Muscle of back (tissue), 11 donors: ENCODE measurements around the gene EPHB2. TPM values are rescaled to one million over a fixed set of nuclear protein-coding genes. Genes with fewer than 3 reads are reported as not detected.
"Not testable (repeated sequence)": the region's sequence is repeated elsewhere in the genome, so short reads cannot be mapped to it uniquely, and the experiment has no call there.

Experiments used
- DNase-seq, 3 donors: peaks; one replicate each; pipeline versions ENCODE4 v3.0.0 to v3.0.0-alpha.2; 2013
- polyA plus RNA-seq, 10 donors: library from polyadenylated mRNA; unstranded; fragments of 120-200 nt; gene quantifications; one replicate each; pipeline ENCODE4 v1.2.1, GENCODE V29; 2013; ENCODE audit not compliant: insufficient read length in 10 of 10

The EPHB2 gene
- polyA plus RNA-seq, 10 donors, result 15.9 to 26.2 (median 22.5) TPM

DNA sequence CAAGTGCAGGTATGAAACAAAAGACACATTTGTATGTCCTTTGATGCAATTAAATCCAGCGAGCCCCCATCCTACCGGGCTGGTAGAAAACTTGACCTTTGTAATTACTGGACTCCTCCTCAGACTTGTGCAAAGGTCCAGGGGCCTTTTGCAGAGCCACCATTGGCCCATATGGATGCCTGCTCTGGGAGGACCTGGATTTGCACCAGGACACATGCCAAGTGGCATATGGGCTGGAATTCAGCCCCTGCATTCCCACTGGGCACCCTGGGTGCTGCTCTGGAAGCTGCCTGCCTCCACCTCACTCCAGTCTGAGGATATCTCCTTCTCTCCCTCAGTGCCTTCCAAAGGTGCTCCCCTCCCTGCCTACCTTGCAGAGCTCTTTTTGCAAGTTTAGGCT lies 226.0 kb downstream of the EPHB2 start:
- no peak for DNase-seq

DNA sequence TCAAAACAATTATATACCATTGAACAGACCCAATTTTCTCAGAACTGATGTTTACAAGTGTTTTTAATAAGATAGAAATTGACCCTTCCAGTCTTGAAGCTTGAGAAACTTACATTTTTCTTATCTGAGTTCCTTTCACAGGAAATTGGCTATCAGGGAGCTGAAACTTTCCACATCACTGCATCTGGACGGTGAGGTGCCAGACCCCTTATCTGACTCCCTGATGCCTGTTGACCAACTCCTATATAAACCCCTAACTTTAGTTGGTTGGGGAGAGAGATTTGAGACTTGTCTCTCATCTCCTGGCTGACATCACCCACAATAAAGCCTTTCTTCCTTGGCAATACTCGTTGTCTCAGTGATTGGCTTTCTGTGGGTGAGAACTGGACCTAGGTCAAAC lies 230.6 kb downstream of the EPHB2 start:
- DNase-seq, result no peak

DNA sequence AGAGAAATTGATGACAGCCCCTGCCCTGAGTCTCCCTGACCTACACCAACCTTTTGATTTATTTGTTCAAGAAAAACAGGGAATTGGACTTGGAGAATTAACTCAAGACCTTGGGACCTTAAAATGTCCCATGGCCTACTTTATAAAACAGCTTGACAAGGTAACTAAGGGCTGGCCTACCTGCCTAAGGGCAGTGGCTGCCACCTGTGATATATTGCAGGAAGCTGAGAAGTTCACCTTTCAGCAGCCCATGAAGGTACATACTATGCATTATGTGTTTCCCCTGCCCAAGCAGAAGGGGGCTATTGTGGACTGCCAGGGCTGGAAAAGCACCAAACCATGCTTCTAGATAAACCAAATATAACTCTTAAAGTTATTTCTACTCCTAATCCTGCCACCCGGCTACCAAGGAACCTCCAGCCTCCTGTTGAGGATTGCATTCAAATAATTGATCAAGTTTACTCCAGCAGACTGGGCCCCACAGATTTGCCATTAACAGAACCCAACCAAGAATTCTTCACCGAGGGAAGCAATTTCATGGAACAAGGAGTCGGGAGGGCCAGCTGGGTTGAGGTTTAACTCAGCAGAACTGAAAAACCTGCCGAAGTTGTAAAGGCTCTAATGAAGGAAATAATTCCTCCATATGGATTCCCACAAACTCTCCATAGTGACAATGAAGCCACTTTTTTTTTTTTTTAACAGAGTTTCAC lies 233.9 kb downstream of the EPHB2 start:
- no peak for DNase-seq

DNA sequence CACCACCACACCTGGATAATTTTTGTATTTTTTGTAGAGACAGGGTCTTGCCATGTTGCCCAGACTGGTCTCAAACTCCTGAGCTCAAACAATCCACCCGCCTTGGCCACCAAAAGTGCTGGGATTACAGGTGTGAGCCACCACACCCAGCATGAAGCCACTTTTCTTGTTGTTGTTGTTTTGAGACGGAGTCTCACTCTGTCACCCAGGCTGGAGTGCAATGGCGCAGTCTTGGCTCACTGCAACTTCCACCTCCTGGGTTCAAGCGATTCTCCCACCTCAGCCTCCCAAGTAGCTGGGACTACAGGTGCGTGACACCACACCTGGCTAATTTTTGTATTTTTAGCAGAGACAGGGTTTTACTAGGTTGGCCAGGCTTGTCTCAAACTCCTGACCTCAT lies 234.5 kb downstream of the EPHB2 start:
- not testable (repeated sequence) for DNase-seq

DNA sequence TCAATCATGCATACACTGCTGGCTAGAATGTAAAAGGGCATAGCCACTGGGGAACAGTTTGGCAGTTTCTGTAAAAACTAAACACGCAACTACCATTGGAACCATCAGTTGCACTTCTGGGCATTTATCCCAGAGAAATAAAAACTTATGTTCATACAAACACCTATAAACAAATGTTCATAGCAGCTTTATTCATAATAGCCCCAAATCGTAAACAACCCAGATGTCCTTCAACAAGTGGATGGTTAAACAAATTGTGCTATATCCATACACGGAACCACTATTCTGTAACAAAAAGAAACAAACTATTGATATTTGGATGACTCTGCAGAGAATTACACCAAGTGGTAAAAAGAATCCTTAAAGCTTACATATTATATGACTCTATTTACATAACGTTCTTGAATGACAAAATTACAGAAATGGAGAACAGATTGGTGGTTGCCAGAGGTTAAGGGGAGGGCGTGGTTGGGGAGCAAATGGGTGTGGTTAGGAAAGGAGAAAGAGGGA lies 239.2 kb downstream of the EPHB2 start:
- DNase-seq, result peak in 1 of 3 donors; percentile 42

DNA sequence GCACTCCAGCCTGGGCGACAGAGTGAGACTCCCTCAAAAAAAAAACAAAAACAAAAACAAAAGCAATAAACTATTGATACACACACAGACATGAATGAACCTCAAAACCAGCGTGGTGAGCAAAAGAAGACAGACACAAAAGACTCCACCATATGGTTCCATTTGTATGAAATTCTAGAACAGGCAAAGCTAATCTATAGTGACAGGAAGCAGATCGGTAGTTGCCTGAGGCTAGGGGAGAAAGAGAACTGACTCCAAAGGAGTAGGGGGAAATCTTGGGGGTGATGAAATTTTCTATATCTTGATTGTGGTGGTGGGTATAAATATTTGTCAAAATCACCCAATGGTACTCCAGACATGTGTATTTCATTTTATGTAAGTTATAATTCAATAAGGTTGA lies 241.2 kb downstream of the EPHB2 start:
- no peak for DNase-seq

DNA sequence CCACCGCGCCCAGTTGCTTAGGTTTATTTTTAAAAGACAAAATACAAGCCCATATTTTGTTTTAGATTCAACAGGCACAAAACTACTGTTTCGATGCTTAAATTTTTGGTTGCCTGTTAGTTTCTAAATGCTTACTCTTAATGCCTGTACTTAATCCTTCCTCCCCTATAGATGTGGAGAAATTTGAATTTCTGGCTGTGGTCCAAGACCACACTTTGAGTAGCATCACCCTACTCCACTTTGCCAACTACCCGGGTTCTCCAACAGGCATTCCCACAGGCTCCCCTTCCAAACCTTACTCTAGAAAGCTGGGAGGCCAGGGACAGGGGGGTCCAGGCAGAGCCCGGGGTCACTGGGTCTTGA lies 242.0 kb downstream of the EPHB2 start:
- no peak for DNase-seq

DNA sequence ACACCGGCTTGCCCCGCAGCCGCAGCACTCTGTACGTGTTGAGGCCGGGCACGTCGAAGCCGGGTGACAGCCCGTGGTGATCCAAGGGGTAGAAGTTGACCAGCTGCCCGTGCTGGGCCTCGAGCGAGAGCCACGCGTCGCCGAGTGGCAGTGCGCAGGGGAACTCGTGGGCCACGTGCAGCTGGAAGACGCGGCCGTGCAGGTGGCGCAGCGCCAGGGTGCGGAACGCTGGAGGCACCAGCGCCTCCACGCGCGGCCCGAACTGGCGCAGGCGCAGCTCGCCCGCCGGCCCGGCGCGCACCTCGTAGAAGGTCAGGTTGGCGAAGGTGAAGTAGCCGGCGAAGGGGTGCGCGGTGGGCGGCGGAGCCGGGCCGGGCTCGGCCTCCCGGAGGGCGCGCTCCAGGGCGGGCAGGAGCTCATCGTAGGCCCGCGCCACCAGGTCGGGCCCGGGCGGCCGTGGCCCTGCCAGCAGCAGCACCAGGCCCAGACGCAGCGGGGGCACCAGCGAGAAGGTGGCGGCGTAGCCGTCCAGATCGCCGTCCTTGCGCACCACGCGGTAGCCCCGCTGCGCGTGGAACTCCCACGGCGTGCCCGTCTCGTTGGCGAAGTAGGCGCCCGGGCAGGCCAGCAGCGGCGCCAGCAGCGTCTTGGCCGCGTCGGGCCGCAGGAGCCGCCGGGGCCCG lies 242.6 kb downstream of the EPHB2 start:
- DNase-seq, result peak in 1 of 3 donors; percentile 20

DNA sequence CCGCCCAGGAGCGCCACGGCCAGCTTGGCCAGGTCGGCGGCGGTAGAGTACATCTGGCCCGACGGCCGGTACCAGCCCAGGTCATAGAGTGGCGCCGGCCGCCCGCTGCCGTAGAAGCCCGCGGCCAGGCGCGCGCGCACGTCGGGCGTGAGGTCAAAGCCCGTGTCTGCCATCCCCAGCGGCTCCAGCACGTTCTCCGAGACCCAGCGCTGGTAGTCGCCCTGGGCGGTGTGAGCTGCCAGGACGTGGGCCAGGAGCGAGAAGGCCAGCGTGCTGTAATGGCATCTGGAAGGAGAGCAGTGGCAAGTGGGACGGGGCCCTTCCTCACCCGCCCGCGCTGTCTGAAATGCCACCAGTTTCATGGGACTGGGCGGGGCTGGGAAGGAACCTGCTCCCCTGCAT lies 243.1 kb downstream of the EPHB2 start:
- DNase-seq, result no peak

DNA sequence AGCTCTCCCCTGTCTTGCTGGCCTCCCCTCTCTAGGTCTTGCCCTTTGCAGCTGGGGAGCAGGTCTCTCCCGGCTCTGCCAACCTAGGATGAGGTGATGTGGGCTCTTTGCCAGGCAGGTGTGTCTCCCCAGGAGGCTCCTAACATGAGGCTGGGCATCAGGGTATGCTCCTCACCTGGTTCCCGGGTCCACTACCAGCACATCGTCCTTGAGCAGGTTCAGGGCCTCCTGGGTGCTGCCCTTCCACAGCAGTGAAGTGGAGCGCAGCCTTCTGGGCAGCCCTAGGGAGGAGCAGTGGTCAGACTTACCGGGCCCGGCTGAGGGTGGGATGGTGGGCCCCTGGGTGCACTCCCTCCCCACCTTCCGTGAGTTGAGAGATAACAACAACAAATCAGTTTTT lies 244.5 kb downstream of the EPHB2 start:
- no peak for DNase-seq

DNA sequence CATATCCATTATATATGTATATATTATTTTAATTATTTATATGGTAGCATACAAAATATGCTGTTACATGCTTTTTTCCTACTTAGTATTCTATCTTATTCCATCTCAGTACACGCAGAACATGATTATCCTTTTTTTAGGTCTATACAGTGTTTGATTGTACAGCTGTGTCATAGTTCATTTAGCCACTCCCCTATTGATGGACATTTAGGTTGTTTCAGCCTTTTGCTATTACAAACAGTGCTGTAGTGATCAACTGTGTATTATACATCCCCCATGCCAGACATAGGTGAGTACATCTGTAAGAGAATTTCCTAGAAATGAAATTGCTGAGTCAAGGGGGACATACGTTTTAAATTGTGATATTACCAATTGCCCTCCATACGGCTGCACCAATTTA lies 246.4 kb downstream of the EPHB2 start:
- no peak for DNase-seq

DNA sequence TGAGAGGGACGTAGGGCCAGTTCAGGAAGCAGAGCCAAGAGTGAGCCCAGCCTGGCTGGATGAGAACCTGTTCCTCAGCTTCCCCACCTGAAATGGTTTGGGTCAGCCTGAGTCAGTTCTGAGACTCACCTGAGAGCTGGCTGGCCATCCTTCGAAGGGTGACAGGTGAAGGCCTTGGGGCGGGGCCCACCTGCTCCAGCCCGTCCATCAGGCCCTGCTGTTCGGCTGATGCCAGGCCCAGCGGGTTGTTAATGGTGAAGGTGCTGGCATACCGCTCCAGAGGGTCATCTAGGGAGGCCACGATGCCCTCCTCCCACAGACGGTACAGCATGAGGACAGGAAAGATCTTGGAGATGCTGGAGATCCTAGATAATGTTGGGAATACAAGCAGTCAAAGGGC lies 247.9 kb downstream of the EPHB2 start:
- DNase-seq, result no peak

DNA sequence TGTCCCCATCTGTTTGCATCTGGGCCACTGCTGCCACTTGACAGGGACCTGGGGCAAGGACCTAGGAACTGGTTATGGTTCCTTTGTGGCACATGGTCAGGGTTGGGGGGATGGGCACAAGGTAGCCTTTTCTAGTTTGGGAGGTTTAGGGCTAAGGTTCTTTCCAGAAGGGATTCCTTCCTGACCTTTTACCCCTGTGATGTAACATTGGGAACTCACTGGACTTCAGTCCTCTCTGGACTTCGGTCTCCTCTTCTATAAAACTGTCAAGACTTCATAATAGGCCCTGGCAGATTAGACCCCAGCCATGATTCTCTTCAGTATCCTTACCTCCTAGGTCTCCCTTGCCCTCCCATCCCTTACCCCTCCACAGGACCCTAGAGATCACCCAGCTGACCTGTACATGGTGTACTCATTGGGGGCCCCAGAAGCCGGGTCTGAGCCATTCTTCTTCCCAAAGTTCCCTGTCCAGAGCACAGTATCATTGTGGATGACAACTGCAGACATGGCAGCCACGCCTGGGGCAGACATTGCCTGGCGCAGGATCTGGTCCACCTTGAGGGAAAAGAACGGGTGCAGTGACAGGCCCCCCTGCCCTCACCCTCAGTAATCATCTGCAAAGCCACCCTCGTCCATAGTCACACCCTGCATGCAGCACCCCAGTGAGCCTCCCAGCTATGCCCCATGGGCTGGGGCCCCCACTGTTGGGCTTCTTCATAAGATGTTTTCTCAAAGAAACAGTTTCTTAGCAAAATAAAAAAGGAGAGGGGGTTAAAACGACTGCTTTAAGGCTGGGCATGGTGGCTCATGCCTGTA lies 249.1 kb downstream of the EPHB2 start:
- DNase-seq, result no peak

DNA sequence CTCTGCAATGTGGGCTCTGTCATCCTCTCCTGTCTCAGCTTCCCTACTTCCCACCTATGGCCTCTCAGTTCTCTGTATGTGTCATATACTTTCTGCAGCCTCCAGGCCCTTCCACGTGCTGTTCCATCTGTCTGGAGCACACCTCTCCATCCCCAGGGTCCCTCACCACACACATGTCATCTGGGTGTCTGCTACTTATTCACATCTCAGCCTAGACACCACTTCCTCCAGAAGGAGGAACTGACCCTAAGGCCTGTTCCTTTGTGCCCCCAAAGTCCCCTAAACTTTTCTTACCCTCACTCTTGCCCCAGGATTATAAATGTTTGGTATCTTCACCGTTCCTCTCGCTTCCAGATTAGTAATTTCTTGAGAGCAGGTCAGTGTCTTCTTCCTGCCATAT lies 251.9 kb downstream of the EPHB2 start:
- DNase-seq, result no peak

DNA sequence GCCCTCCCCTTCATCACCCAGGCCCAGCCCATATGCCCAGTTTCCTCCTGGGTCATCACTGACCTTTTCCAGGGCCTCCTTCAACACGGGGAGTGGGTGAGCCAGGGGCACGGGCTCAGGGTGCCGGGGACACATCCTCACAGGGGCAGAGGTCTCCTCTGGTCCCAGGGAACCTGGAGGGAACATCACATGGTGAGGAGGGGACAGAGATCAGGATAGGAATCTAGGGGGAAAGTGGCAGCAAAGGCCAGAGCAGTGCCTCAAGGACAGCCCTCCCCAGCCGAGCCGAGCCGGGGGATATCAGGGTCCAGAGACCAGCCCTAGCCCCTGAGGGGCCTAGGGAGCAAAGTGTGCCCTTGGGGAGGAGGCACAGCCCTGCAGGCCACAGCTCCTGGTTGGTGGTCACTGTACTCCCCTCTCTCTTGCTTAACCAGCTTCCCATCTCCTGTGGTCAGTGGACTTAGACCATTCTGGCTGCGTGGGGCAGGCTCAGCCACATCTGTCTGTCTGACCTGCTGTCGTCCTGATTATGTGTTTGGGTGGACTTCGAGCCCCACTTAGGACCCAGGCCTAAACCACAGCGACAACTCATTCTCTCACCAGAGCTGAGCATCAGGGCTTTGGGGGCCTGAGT lies 252.5 kb downstream of the EPHB2 start:
- no peak for DNase-seq

DNA sequence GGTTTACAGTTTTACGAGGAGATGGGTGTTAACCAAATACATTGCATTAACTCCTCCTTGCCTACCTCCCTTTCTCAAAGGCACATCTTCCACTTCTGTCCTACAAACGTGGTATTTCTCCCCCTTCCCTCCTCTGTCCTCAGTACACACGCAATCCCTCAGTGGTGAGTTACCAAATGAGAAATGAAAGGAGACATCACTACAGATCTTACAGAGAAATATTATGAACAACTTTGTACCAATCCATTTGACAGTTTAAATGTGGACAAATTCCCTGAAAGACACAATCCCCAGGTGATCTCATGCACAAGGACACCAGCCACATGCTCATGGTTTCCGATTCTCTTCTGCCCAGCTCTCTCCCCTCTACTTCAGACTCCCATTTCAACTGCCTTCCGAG lies 255.7 kb downstream of the EPHB2 start:
- no peak for DNase-seq

DNA sequence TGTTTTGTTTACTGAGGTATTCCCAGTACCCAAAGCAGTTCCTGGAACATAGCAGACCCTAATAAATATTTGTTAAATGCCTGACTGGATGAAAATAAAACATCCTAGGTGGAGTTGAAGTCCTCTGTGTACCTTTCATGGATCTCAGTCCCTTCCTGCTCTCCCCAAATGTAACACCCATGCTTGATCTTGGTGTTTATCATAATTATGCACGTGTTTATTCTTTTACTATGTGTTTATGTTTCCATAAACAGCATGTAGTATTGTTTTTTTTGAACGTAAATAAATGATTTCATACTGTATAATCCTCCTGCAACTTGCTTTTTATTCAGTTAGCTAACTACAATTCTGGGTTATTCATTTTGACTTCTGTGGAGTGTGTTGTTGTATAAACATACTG lies 257.2 kb downstream of the EPHB2 start:
- DNase-seq, result no peak

DNA sequence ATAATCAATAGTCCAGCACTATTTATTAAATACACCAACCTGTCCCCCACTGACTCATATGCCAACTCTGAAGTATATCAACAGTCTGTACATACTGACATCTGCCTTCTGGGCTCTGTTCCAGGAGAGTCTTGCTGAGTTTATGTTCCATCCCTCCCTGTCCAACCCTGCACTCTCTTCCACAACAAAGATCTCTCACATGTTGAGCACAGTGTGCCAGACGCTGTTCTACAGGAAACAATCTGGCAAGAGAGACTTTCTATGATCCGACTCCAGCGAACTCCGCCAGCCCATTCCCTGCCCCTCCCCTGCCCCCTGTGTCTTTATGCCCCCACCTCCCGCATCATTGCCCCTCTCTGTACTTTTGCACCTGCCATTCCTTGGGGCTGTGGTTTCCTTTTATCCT lies 258.7 kb downstream of the EPHB2 start:
- peak; percentile 62 to 80 (median 65) for DNase-seq

DNA sequence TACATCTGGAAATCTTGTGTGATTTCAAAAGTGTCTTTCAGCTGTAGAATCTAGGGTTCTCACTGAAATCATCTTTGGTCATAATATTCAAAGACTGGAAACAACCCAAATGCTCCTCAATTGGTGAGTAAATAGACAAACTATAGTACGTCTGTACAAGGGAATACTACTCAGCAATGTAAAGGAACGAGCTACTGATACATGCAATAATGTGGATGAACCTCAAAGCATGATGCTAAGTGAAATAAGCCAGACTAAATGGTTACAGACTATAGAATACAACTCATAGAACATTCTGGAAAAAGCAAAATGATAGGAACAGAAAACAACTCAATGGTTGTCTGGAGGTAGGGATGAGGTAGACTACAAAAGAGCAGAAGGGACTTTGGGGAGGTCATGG lies 259.5 kb downstream of the EPHB2 start:
- no peak for DNase-seq
